Right lobe of liver (tissue), 4 donors: Measurements from ENCODE around the gene AGAP4.
"Not testable (repeated sequence)": the region's sequence is repeated elsewhere in the genome, so short reads cannot be mapped to it uniquely, and the experiment has no call there.

Source experiments
- POLR2A ChIP-seq: fragments of 450-650 bp; IDR thresholded peaks from one replicate; pipeline ENCODE4 v1.6.1; 2017; ENCODE audit warnings: antibody characterized with exemption, mild to moderate bottlenecking
- TF ChIP-seq, protein P1 (sequence below), 4 donors: fragments of 200-600 bp in 3 of 4; fragments of 450-650 bp in 1 of 4; IDR thresholded peaks; one replicate each; pipeline versions ENCODE4 v1.5.1 to v1.8.0; 2016 to 2022; ENCODE audit warnings: antibody characterized with exemption in 4 of 4, mild to moderate bottlenecking in 2 of 4
- donor health status: DM: no; HTN: no; CAD: no.
- donor health status: DM: no; HTN: no; CAD: no.
- donor health status: DM: no; HTN: yes; CAD: no.

DNA sequence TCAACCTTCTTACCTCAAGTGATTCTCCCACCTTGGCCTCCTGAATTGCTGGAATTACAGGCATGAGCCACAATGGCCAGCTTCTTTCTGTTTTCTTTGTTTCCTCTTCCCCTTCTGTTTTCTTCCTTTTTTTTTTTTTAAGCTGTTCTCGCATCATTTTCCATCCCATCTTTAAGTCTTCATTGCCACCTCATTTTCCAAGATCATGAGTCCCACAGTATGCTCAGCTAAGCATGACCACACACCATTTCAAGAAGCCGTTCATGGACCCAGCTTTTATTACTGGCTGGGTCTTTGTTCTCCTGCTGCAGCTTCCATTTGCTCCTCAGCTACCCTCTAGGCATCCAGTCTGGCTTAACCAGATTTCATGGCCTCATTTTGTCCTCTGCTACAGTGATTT is 52.5 kb downstream of the AGAP4 start:
- TF ChIP-seq, protein P1, sequence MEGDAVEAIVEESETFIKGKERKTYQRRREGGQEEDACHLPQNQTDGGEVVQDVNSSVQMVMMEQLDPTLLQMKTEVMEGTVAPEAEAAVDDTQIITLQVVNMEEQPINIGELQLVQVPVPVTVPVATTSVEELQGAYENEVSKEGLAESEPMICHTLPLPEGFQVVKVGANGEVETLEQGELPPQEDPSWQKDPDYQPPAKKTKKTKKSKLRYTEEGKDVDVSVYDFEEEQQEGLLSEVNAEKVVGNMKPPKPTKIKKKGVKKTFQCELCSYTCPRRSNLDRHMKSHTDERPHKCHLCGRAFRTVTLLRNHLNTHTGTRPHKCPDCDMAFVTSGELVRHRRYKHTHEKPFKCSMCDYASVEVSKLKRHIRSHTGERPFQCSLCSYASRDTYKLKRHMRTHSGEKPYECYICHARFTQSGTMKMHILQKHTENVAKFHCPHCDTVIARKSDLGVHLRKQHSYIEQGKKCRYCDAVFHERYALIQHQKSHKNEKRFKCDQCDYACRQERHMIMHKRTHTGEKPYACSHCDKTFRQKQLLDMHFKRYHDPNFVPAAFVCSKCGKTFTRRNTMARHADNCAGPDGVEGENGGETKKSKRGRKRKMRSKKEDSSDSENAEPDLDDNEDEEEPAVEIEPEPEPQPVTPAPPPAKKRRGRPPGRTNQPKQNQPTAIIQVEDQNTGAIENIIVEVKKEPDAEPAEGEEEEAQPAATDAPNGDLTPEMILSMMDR (IDR thresholded peaks at IDR 0.05) = not testable (repeated sequence)
- not testable (repeated sequence) for TF ChIP-seq POLR2A
